ENCODE results near the gene PLPP4. TPM values are rescaled to one million over a fixed set of nuclear protein-coding genes. Genes with fewer than 3 reads are reported as not detected.

PLPP4 gene
- total RNA-seq, 2 donors from 2014 or later: 0.27 to 61.3 TPM

DNA sequence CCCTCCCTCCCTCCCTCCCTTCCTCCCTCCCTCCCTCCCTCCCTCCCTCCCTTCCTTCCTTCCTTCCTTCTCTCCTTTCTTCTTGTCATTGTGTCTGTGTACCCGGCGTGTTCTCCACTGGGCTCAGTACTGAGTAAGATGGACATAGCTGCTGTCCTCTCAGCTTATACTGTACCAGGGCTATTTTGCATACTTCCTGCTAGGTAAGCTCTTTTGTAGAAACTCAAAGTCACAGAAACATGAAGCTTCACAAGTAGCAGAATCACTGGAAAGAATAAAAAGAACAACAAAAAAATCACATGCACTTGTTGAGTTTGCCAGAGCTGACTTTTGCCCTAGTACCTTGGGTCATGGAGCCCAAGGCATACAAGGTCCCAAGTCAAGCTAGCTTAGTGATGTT is 125.7 kb downstream of the PLPP4 start:
- Histone ChIP-seq H3K36me3 (no peaks in the 10 kb centered on the region), H3K9me3 (no peaks in the 10 kb centered on the region), H3K27me3 (replicated peaks; ENCODE audit: insufficient read depth) (no peaks in the 10 kb centered on the region), H3K4me3 (no peak overlapping the region), H3K4me1 (replicated peaks) (no peaks in the 10 kb centered on the region), H3K27ac (no peak overlapping the region)
- TF ChIP-seq POLR2AphosphoS5 (IDR thresholded peaks at IDR 0.05) (no peak), POLR2A (IDR thresholded peaks at IDR 0.05) (no peak)
- 48% methylated on average over 2 of the region's 2 CpGs for WGBS
- intact Hi-C loops (cut with DNase I): no loop called here
- no peak for DNase-seq (ENCODE audit: low spot score)

GRCh38 chr10:120583424-120584108 is 126.5 kb downstream of the PLPP4 start:
- no peak overlapping the region for H3K4me3 ChIP-seq
- H3K27me3 ChIP-seq (replicated peaks; ENCODE audit: insufficient read depth): no peaks in the 10 kb centered on the region
- TF ChIP-seq CTCF (IDR thresholded peaks at IDR 0.05) (no peak), POLR2AphosphoS5 (IDR thresholded peaks at IDR 0.05) (no peak), POLR2A (IDR thresholded peaks at IDR 0.05) (no peak)
- H3K9me3 ChIP-seq: no peaks in the 10 kb centered on the region
- intact Hi-C loops (cut with DNase I): no loop called here
- H3K36me3 ChIP-seq: no peaks in the 10 kb centered on the region
- no peak overlapping the region for H3K27ac ChIP-seq
- WGBS: 89% methylated on average over 2 of the region's 2 CpGs
- DNase-seq (ENCODE audit: low spot score): no peak
- H3K4me1 ChIP-seq (replicated peaks): no peaks in the 10 kb centered on the region

- Histone ChIP-seq H3K4me1 (replicated peaks) (no peaks in the 10 kb centered on the region), H3K27me3 (replicated peaks; ENCODE audit: insufficient read depth) (no peaks in the 10 kb centered on the region), H3K4me3 (no peak overlapping the region), H3K27ac (no peak overlapping the region), H3K9me3 (no peaks in the 10 kb centered on the region), H3K36me3 (no peaks in the 10 kb centered on the region)
- TF ChIP-seq CTCF (IDR thresholded peaks at IDR 0.05): no peak
- no peak for TF ChIP-seq POLR2A (IDR thresholded peaks at IDR 0.05)
- TF ChIP-seq POLR2AphosphoS5 (IDR thresholded peaks at IDR 0.05): no peak
- intact Hi-C loops (cut with DNase I): no loop called here
- 43% methylated on average over 1 of the region's 1 CpG for WGBS
- DNase-seq (ENCODE audit: low spot score): no peak
Observed at GRCh38 chr10:120584786-120585185, 127.8 kb downstream of the PLPP4 start.

GRCh38 chr10:120586471-120586872 is 129.4 kb downstream of the PLPP4 start:
- no peaks in the 10 kb centered on the region for H3K9me3 ChIP-seq
- TF ChIP-seq CTCF (IDR thresholded peaks at IDR 0.05) (no peak), POLR2A (IDR thresholded peaks at IDR 0.05) (no peak), POLR2AphosphoS5 (IDR thresholded peaks at IDR 0.05) (no peak)
- no peak overlapping the region for H3K27ac ChIP-seq
- no peaks in the 10 kb centered on the region for H3K36me3 ChIP-seq
- intact Hi-C loops (cut with DNase I): no loop called here
- H3K4me3 ChIP-seq: no peak overlapping the region
- WGBS: 71% methylated on average over 3 of the region's 3 CpGs
- H3K4me1 ChIP-seq (replicated peaks): no peaks in the 10 kb centered on the region
- no peak for DNase-seq (ENCODE audit: low spot score)
- no peaks in the 10 kb centered on the region for H3K27me3 ChIP-seq (replicated peaks; ENCODE audit: insufficient read depth)

DNA sequence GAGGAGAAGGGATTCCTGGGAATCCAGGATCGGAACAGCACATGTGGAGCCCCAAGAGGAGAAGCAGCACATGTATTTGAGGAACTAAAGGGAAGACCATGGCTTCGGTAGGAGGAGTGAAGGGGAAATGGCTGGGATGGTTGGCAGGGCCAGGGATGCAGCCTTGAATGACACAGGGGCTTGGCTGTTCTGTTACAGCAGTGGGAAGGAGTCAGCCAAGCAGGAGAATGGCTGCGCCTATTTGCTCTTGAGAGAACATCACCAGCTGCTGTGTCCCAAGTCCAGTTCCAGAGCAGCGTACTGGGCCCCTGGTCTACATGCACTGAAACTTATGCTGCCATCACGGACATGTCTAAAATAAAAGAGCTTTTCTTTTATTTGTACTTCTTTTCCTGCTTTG is 130.0 kb downstream of the PLPP4 start:
- H3K27me3 ChIP-seq (replicated peaks; ENCODE audit: insufficient read depth): no peaks in the 10 kb centered on the region
- no peak for TF ChIP-seq POLR2AphosphoS5 (IDR thresholded peaks at IDR 0.05)
- TF ChIP-seq POLR2A (IDR thresholded peaks at IDR 0.05): no peak
- no peak for TF ChIP-seq CTCF (IDR thresholded peaks at IDR 0.05)
- H3K4me3 ChIP-seq: no peak overlapping the region
- no peaks in the 10 kb centered on the region for H3K4me1 ChIP-seq (replicated peaks)
- 82% methylated on average over 5 of the region's 5 CpGs for WGBS
- intact Hi-C loops (cut with DNase I): no loop called here
- H3K36me3 ChIP-seq: no peaks in the 10 kb centered on the region
- no peak for DNase-seq (ENCODE audit: low spot score)
- H3K9me3 ChIP-seq: no peaks in the 10 kb centered on the region
- H3K27ac ChIP-seq: no peak overlapping the region

All from prostate gland (tissue), 2 donors.